CD1c-positive myeloid dendritic cell (primary cell): ENCODE measurements around the gene DCUN1D1.
"Not testable (repeated sequence)": the region's sequence is repeated elsewhere in the genome, so short reads cannot be mapped to it uniquely, and the experiment has no call there.

Experiments used
- DNase-seq: peaks from one replicate; pipeline ENCODE4 v3.0.0-alpha.2; 2016; ENCODE audit errors: extremely low spot score

Gene DCUN1D1

DNA sequence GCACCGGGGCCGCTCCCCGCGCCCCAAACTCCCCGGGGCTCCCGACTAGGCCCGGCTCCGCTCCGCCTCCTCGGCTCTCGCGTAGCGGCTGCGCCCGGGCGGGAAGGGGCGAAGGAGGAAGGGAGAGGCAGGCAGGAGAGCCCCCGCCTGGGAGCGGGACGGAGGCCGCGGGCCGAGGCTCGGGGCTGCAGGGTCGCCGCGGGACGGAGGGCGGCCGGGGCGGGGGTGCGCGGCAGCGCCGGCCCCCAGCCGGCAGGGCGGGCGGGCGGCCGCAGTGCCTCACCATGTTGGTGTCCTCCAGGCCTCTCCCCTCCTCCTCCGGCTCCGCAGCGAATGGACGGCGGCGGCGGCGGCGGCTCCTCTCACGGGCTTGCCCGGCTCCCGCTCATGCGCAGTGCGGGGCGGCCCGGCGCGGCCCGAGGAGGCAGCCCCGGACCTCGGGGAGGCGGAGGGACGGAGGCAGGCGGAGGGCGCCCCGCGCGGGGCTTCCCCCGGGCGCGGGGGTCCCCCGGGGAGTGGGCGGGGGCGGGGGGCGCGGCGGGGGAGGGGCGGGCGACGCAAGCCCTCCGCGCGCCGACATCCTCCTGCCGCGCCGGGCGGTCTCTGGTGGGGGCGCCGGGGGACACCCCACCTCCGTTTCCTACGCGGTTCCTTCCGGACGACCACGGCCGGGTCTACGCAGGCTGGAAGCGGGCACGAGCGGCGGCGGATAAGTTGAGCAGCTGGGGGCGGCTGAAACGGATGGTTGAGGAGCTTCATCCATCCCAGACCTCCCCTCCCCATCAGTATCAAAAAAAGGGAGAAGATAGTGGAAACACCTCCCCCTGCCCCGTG lies at the start of gene DCUN1D1:
Gene DCUN1D1, minus strand, starts transcription at position 335 of the 834 bp plus-strand sequence. Its CDS starts 49 bp downstream, at position 286.
- peak; percentile 92 for DNase-seq

DNA sequence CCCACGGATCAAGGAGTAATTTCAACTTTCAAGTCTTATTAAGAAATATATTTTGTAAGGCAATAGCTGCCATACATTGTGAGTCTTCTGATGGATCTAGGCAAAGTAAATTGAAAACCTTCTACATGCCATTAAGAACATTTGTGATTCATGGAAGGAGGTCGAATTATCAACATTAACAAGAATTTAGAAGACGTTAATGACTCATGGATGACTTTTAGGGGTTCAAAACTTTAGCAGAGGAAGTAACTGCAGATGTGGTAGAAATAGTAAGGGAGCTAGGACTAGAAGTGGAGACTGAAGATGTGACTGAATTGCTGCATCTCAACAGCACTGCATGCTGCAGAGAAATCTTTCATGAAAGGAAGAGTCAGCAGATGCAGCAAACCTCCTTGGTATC lies 48.1 kb upstream of the DCUN1D1 start:
- DNase-seq: no peak

DNA sequence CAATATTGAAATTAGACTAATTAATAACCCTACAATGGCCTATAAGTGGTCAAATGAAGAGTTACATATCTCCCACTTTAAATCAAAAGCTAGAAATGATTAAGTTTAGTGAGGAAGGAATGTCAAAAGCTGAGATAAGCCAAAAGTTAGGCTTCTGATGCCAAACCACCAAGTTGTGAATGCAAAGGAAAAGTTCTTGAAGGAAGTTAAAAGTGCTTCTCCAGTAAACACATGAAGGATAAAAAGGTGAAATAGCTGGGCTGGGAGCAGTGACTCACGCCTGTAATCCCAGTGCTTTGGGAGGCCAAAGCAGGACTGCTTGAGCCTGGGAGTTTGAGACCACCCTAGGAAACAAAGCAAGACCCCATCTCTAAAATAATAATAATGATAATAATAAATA lies 46.9 kb upstream of the DCUN1D1 start:
- DNase-seq: no peak

DNA sequence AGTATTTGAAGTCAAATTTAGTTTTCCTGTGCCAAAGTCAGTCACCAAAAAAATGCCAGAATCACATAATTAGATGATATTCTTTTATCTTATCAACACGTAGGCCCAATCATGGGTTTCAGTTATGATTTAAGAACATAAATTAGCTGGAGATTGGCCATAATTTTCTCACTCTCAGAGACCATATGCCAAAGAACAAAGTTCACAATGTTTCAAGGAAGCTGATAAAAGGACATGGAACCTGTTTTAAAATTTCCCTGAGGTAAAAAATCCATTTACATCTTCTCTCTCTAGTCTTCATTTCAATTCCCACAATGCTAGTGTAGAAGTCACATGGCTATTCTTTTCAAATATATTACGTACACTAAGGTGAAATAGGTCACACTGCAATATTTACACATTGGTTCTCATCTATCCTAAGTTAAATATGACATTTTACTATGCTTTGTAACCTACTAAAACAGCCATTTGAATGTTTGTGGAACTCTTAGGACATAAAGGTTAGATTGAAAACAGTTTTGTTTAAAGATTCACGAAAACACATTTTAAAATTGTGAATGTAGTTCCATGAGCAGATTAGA lies 42.7 kb upstream of the DCUN1D1 start:
- no peak for DNase-seq

DNA sequence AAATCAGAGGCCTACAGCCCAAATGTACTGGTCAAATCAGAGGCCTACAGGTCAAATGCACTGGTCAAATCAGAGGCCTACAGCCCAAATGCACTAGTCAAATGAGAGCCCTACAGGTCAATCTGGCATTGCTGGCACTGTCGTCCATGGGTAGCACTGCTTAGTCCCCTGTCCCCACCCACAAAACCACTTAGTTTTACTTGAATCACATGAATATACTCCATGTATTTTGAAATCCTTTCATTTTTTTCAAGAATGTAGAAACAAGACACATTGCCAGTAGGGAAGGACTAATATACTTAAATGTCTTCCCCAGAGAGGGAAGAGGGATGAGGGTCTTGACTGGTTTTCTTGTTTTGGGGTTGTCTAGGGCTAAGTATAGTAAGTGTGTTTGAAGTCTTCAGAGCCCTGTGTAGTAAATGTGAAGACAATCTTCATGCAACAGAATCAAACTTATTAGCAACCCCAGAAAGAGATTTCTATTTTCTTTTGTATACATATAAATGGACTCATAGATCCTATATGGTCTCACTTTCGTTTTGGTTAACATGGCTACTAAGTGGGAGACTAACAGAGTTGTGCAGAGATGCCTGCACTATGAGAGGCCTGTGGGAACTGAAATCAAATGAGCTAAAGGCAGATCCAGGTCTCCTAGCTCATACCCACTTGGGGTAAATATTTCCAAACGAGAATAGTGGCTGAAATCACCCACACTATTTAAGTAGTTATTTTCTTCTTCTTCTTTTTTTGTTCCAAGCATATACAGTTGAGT lies 38.3 kb upstream of the DCUN1D1 start:
- no peak for DNase-seq

DNA sequence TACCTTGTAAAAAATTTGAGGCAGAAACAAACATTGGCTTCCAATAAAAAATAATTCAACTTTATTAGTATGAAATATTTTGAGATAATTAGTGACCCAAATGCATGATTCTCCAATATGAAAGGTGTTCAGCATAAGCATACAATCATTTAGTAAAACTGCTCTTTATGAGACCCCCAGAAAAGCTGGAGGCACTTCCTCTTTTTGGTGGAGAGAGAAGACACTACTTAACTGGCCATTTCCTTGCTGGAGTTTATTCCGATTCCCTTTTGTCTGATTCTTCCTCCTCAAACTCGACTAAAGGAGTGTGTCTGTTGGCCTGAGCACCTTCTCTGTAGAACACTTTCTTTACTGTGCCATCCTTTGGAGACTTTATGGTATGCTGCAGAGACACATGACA lies 34.8 kb upstream of the DCUN1D1 start:
- no peak for DNase-seq

DNA sequence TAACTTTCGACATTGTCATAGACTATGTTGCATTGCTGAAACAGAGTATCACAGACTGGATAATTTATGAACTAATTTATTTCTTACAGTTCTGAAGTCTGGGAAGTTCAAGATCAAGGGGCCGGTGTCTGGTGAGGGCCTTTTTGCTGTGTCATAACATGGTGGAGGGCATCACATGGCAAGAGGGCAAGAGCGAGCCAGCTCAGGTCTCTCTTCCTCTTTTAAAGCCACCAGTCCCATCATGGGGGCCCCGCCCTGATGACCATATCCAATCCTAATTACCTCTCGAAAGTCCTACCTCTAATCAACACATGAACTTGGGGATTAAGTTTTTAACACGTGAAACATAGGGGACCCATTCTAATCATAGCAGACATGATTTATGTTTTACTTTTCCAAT lies 33.5 kb upstream of the DCUN1D1 start:
- peak; percentile 13 for DNase-seq

DNA sequence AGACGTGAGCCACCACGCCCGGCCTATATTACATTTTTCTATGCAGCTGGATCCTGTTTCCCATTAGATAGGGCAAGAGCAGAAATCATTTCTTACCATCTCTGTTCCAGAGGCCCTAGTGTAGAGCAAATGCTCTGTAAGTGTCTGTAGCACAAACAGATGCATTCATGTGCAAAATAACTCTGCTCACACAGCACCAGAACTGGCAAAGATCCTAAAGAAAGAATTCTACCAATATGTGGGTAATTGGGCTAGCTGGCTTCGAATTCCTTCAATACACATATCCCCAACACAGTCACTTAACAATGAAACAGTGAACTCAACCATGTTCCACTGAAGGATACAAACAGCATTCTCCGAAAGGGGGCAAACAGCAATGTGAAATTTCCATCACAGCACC lies 32.7 kb upstream of the DCUN1D1 start:
- no peak for DNase-seq

DNA sequence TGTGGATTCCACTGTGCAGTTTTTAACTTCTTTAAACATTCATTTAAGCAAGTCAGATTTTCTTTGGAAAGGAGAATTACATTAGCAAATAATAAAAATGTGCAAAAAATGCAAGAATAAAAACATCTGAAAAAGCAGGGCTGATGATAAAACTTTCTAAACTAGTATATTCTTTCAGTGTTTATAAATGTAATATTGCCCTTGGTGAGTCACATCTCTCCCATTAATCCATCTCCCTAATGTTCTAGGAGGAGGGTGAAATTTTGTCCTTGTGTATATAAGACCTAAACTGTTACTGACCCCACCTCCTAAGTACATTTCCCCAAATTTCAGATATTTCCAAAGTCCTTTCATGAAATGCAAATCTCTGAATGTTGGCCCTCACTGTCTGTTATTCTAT lies 28.5 kb upstream of the DCUN1D1 start:
- DNase-seq: no peak

DNA sequence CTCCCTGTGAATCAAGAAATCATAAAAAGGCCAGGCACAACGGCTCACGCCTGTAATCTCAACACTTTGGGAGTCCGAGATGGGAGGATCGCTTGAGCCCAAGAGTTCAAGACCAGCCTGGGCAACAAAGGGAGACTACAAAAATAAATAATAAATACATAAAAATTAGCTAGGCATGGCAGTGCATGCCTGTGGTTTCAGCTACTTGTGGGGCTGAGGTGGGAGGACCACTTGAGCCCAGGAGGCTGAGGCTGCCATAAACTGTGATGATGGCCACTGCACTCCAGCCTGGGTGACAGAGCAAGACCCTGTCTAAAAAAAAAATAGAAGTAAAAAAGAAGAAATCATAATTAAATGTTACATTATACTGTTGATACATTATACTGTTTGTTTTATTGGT lies 28.0 kb upstream of the DCUN1D1 start:
- DNase-seq: no peak

DNA sequence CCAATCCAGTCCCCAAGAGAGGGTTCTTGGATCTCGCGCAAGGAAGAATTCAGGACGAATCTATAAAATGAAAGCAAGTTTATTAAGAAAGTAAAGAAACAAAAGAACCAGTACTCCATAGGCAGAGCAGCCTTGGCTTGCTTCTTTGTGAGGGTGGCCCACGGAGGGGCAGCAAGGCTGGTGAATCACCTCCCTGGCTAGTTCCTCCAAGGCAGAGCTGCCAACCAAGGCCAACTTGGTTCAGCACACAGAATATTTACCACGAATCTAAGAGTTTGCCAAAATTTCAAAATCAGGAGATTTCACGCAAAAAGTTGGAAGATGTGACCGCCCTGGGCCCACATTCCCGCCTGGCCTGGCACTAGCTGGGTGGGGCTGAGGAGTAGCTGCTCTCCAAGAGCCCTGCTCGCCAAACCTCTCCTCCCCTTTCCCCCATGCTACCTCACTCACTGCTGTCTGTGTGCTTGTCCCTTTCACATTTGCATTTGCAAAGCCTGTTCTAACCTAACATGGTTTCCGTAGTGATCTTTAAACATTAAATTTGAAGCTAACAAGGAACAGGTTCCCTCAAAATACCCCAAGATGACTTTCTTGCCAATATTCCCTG lies 26.2 kb upstream of the DCUN1D1 start:
- no peak for DNase-seq

DNA sequence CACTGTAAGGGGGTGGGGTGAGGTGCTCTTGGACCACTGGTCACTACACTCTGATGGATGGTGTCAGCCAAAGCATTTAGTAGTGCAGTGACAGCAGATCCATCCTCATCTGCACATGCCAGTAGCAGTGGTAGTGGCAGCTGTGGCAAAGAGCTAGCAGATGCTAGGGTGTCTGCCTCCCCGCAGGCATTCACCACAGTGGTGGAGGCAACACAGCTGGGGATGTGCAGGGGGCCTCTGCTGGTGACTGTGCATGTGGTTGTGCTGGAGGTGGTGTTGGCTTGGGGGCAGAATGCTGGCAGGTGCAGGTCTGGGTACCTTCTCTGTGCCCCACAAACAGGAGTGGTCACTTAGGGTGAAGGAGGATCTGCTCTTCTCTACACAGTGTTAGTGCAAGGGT lies 19.4 kb upstream of the DCUN1D1 start:
- no peak for DNase-seq

DNA sequence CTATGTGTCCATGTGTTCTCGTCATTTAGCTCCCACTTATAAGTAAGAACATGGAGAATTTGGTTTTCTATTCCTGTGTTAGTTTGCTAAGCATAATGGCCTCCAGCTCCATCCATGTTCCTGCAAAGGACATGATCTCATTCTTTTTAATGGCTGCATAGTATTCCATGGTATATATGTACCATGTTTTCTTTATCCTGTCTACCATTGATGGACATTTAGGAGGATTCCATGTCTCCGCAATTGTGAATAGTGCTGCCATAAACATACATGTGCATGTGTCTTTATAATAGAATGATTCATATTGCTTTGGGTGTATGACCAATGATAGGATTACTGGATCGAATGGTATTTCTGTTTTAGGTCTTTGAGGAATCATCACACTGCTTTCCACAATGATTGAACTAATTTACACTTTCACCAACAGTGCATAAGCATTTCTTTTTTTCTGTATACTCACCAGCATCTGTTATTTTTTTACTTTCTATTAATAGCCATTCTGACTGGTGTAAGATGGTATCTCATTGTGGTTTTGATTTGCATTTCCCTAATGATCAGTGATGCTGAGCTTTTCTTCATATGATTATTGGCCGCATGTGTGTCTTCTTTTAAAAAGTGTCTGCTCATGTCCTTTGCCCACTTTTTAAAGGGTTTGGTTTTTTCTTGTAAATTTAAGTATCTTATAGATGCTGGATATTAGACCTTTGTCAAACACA lies 13.3 kb upstream of the DCUN1D1 start:
- DNase-seq: not testable (repeated sequence)

DNA sequence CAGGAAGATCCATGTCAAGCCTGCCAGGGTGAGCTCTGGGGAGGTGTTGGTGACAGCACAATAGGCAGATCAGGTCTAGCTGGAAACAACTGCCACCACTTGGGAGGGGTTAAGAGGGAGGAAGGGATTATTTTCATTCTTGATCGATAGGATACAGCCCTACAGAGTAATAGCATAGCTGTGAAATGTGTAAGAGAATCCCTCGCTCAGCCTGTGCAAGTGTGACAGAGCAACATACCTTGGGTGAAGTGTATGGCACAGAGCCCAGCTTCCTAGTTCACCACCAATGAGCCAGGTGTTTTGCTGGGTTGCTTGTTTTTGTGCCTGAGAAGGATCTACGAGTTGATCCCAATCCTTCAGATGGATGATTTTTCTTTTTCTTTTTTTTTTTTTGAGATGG lies 9.2 kb upstream of the DCUN1D1 start:
- DNase-seq: no peak

DNA sequence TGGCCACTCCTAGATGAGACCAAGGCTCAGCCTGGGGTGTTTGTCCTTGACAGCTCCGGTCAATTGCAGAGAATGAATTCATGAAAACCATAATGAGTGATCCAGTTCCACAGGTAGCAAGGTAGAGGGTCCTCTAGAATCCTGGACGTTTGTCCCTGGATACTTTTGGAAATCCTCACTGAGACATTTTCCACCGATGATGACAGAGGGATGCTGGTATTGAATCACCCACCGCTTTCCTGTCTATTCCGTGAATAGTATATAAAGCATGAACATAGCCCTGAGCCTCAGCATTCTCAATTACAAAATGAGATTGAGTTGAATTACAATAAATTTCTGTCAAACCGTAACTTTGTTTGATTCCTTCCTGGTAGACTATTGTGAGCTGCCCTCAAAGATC lies 5.7 kb upstream of the DCUN1D1 start:
- no peak for DNase-seq

DNA sequence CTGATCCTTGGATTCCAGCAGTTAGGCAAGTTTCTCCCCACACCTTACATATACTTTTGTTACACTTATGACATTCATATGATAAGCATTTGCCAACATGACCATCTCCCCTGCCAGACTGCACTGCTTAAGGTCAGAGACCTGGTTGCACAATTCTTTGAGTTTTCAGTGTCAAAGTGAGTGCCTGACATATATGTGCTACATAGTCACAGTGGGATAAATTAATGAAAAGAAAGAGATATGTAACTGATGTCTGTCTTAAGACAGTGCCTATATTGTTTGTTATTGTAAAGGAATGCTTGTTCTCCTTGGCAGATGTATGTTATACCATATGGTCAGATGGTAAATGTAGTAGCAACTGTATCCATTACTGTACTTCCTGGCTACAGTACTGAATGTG lies 3.5 kb upstream of the DCUN1D1 start:
- DNase-seq: no peak

DNA sequence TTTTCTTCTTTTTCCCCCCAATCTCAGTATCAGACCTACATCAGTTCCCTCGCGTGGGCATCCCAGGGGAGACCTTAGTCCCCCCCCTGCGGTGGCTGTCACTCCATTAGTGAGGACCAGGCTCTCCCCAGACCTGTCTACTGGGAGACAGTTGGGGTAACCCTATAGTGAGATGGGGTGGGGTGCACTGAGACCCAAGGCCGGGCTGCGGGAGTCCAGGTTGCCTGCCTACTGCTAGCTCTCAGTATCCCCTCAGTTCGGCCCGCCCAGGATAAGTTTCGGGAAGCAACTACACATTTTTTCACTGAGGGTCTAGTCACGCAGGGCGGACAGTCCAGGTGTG lies 671 bp upstream of the DCUN1D1 start:
- no peak for DNase-seq

DNA sequence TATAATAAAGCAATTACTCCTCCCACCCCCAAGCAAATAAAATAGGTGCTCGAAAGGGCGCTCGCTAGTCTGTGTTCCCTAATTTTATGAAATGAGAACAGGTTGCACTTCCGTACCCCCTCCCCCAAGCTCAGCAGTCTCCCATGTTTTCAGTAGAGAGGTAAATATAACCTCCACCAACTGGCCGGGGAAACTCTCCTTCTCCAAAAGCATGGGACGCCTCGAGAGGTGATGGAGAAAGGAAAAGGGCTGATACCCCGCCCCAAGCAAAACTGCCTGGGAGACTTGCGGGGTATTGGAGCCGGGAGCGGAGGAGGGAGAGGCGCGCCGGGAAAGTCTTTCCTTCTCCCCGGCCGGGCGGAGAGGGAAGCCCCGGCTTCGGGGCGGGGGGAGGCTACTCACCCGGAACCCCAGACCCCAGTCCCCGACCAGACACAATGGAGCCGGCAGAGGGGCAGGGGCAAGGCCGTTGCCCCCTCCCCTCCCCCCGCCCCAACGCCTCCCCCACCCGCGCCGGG lies 605 bp downstream of the DCUN1D1 start:
- peak; percentile 61 for DNase-seq

DNA sequence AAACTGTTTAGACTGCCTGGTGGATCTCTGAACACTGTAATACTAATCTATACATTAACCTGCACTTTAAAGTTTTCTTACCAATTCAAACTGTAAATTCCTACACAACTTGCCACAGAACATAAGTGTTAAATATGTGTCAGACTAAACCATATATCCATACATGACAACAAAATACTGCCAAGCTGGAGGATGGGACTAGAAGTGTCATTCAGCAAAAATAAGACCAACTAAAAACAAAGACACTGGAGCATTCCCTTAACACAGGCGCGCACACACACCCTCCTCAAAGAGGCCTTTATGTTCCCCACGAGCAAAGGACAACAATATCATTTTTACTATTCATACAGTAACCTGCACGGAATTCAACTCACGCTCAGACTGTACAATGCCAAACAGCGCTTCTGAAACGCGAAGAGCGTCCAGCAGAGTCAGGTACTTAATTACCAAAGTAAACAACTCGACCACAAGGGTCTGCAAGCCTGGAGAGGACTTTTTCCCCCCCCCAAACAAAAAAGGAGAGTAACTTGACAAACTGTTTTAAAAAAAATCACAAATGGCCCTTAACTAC lies 1.1 kb downstream of the DCUN1D1 start:
- no peak for DNase-seq

DNA sequence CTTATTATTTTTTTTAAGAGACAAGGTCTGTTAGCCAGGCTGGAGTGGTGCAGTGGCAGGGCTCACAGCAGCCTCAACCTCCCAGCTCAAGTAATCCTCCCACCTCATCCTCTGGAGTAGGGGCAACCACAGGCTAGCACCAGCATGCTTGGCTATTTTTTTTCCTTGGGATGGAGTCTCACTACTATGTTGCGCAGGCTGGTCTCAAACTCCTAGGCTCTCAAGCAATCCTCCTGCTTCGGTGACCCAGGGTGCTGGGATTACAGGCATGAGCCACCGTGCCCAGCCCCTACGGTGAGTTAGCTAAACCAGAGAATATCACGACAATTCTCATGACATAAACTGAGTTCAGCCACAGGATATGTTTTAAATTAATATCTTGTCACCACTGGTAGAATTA lies 2.0 kb downstream of the DCUN1D1 start:
- no peak for DNase-seq

DNA sequence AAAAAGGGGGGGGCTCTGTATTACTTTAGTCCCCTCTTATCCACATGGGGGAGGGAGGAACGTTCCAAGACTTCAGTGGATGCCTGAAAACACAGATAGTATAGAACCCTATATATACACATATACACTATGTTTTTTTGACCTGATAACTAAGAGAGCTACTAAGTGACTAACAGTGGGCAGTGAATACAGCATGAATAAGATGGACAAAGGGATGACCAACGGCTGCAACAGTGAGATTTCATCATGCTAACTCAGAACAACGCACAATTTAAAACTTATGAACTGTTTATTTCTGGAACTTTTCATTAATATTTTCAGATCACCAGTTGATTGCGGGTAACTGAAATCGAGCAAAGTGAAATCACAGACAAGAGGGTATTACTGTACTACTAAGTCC lies 7.3 kb downstream of the DCUN1D1 start:
- DNase-seq: no peak
